ENCODE results near the gene PLEKHB2. TPM values are rescaled to one million over a fixed set of nuclear protein-coding genes. Genes with fewer than 3 reads are reported as not detected.

PLEKHB2 gene
- total and polyA plus RNA-seq, 2 of the 8 experiments (the other 6 are each of a cell fraction or from before 2014, with no cell fraction given) = 42.4 to 54.8 TPM

DNA sequence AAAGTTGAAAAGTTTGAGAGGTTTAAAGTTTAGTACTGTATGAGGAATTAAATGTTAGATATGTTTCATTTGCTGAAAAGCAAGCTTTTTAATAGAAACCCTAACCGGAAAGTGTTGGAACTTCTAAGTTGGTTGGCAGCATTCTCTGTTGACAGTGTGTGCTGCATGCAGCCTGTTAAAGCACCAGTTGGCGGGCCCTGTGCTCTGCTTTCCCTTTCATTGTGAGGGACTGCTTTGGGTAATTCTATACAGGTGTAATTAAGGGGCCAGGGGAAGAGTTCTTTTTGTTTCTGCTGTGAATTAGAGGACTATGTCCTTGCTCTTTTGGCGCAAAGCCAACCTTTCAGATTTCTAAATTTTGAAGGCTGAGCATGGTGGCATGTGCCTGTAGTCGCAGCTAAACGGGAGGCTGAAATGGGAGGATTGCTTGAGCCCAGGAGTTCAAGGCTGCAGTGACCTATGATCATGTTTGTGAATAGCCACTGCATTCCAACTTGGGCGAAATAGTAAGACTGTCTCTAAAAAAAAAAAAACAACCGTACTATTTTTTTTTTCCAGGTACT lies 20.1 kb downstream of the PLEKHB2 start (continued):
- TF ChIP-seq POU5F1 (IDR thresholded peaks at IDR 0.05; ENCODE audit: low read depth, low read length) = no peak
